ENCODE measurements around the gene ABCF2. TPM values are rescaled to one million over a fixed set of nuclear protein-coding genes. Genes with fewer than 3 reads are reported as not detected.

The ABCF2 gene
- polyA plus RNA-seq, 3 donors = 18.0 to 22.0 (median 21.1) TPM

Other genes with a start within 250 kb of the ABCF2 start
- not detected for gene KCNH2, start 248.9 kb downstream of the ABCF2 start, polyA plus RNA-seq
- gene NOS3, start 236.2 kb downstream of the ABCF2 start, polyA plus RNA-seq = under 1 TPM; 0.26 to 0.72 (median 0.39) TPM
- gene ATG9B, start 202.7 kb downstream of the ABCF2 start, polyA plus RNA-seq = under 1 TPM in 2 of 3 donors, not detected in 1; 0.21 to 0.30 TPM
- 10 to 100 TPM in 1 of 3 donors, 1 to 10 TPM in 2; 9.3 to 19.9 (median 9.5) TPM for gene ABCB8, start 198.8 kb downstream of the ABCF2 start, polyA plus RNA-seq
- 1 to 10 TPM in 1 of 3 donors, not detected in 2; 2.0 TPM for gene ASIC3, start 178.7 kb downstream of the ABCF2 start, polyA plus RNA-seq
- 10 to 100 TPM; 14.9 to 31.2 (median 24.9) TPM for gene CDK5, start 169.3 kb downstream of the ABCF2 start, polyA plus RNA-seq
- 100 to 1,000 TPM in 1 of 3 donors, 10 to 100 TPM in 2; 21.6 to 132 (median 23.8) TPM for gene SLC4A2, start 167.6 kb downstream of the ABCF2 start, polyA plus RNA-seq
- gene FASTK, start 146.4 kb downstream of the ABCF2 start, polyA plus RNA-seq = 100 to 1,000 TPM in 1 of 3 donors, 10 to 100 TPM in 2; 34.7 to 110 (median 38.6) TPM
- gene TMUB1, start 143.7 kb downstream of the ABCF2 start, polyA plus RNA-seq = 10 to 100 TPM; 17.4 to 28.2 (median 19.8) TPM
- gene AGAP3, start 140.7 kb downstream of the ABCF2 start, polyA plus RNA-seq = 100 to 1,000 TPM in 1 of 3 donors, 1 to 10 TPM in 2; 6.4 to 133 (median 6.8) TPM
- not detected for gene GBX1, start 59.5 kb downstream of the ABCF2 start, polyA plus RNA-seq
- not detected for gene ASB10, start 40.0 kb downstream of the ABCF2 start, polyA plus RNA-seq
- not detected for gene H2BK1, start 16.7 kb downstream of the ABCF2 start, polyA plus RNA-seq
- 10 to 100 TPM; 34.4 to 38.0 (median 36.0) TPM for gene CHPF2, start 5.3 kb upstream of the ABCF2 start, polyA plus RNA-seq
- 100 to 1,000 TPM; 104 to 183 (median 112) TPM for gene SMARCD3, start 21.5 kb upstream of the ABCF2 start, polyA plus RNA-seq
- gene NUB1, start 114.6 kb upstream of the ABCF2 start, polyA plus RNA-seq = 10 to 100 TPM; 32.0 to 39.2 (median 37.2) TPM
- under 1 TPM; 0.11 to 0.30 (median 0.24) TPM for gene WDR86, start 182.8 kb upstream of the ABCF2 start, polyA plus RNA-seq
- gene CRYGN, start 212.9 kb upstream of the ABCF2 start, polyA plus RNA-seq = not detected

All from CD14-positive monocyte (primary cell).